HG03064 (cell line): ENCODE data around the gene GBGT1.

Experiments
- ATAC-seq: cut with Tn5 transposase; IDR thresholded peaks from one replicate; pipeline ENCODE4 v1.9.1; 2021; ENCODE audit warnings: low read depth; ENCODE audit not compliant: unreplicated experiment

Gene GBGT1

GRCh38 chr9:133104718-133105460 lies 58.8 kb downstream of the GBGT1 start:
- no peak for ATAC-seq

GRCh38 chr9:133103987-133104505 lies 59.7 kb downstream of the GBGT1 start:
- ATAC-seq: no peak

GRCh38 chr9:133103183-133103986 lies 60.3 kb downstream of the GBGT1 start:
- no peak for ATAC-seq
